GM20000 (cell line): Measurements from ENCODE around the gene USP36.

Experiments
- DNase-seq: peaks from one replicate; pipeline ENCODE4 v3.0.0; 2012; ENCODE audit warnings: low spot score
- TF ChIP-seq, protein P1 (sequence below): IDR thresholded peaks from 2 replicates; pipeline ENCODE4 v1.5.1; 2012; ENCODE audit warnings: mild to moderate bottlenecking, control low read depth; ENCODE audit errors: extremely low read depth, missing control alignments

Gene USP36

DNA sequence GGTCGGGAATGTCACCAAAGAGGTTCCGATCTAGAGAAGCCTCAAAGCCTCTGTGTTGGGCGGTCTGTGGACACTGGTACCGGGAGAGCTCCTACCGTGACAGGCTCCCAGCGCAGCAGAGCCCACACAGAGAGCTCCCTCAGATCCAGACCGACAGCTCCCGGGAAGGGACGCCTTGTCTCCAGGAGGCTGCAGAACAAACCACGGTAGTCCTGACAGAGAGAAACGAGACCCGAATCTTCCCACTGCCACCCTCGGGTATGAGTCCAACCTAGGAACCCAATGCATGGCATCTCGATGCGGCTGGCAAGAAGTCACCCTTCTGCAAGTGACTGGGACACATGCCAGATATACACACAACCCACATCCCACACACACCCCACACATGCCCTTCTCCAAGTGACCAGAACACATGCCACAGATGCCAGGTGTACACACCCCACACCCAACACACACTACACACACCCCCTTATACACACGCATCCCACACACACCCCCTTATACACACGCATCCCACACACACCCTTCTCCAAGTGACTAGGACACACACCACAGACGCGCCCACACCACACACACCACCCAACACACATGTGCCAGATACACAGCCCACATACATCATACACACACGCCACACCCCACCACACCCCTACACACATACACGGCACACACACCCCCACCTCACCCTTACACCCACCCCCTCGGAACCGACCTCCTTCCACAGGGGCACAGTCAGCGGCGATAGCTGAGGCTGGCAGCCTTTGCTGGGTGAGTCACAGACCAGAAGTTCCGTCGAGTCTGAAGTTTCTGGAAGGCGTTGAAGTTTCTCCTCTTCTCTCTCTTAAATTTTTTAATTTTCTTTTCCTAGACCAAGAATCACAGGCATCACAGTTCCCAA lies 42.7 kb downstream of the USP36 start:
- TF ChIP-seq, protein P1, sequence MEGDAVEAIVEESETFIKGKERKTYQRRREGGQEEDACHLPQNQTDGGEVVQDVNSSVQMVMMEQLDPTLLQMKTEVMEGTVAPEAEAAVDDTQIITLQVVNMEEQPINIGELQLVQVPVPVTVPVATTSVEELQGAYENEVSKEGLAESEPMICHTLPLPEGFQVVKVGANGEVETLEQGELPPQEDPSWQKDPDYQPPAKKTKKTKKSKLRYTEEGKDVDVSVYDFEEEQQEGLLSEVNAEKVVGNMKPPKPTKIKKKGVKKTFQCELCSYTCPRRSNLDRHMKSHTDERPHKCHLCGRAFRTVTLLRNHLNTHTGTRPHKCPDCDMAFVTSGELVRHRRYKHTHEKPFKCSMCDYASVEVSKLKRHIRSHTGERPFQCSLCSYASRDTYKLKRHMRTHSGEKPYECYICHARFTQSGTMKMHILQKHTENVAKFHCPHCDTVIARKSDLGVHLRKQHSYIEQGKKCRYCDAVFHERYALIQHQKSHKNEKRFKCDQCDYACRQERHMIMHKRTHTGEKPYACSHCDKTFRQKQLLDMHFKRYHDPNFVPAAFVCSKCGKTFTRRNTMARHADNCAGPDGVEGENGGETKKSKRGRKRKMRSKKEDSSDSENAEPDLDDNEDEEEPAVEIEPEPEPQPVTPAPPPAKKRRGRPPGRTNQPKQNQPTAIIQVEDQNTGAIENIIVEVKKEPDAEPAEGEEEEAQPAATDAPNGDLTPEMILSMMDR: no peak
- DNase-seq: no peak

DNA sequence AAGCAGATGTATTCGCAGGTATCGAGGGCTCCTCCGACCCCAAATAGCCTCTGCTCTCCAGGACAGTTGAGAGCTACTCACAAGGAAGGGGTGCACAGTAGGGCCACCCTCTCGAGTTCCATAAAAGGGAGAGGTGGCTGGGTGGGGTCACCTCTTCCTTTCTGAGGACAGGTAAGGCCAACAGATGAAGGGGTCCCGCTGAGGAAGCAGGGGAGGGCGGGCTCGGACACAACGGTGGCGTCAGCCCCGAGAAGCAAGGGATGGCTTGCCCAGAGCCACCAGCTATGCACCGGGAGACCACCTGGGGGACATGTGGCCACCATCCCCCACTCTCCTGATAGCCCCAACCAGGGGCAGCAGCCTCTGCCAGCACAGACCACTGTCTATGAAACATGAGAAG lies 43.4 kb downstream of the USP36 start:
- TF ChIP-seq, protein P1: no peak
- DNase-seq: no peak

DNA sequence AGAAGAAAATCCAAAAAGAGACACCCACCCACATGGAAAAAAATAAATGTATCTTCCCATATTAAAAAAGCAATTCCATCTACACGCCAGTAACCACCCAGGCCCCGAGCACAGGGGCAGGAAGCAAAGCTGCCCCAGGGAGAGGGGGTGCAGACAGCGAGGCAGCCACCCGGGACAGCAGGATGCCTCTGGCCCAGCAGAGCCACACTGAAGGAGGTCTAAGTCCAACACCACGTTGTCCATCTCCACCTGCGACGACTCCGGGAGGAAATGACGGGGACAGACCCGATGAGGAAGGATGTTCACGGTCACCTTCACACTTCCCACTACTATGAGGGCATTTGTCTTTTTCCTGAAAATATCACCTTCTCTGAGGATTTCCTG lies 44.1 kb downstream of the USP36 start:
- no peak for DNase-seq
- TF ChIP-seq, protein P1: no peak

DNA sequence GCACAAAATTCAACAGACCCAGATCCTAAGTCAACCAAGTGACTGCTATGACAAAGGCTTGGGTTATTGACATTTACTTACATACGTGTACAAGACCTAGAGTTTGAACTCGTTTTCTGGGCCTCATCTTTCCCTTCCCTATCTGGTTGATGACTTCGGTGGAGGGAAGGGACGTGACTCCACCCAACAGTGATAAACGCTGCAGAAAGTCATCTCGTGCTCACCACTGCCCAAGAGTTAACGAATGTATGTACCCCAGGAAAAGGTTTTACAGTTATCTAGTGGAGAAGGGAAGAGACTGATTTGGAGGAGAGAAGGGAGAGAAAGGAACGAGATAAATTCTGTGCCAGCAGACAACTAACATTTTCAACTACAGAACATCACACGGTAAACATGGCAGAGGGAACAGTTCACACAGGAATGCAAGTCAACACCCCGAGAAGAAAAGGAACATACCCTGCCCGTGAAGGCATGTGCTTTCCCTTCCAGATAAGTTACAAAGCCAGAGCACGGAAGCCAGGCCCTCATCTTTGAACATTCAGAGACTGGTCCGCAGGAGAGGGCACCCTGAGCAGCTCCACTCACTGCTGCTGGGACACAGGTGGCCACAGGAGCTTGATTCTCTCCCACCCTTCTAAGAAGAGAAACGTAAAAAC lies 44.6 kb downstream of the USP36 start:
- TF ChIP-seq, protein P1: no peak
- no peak for DNase-seq

DNA sequence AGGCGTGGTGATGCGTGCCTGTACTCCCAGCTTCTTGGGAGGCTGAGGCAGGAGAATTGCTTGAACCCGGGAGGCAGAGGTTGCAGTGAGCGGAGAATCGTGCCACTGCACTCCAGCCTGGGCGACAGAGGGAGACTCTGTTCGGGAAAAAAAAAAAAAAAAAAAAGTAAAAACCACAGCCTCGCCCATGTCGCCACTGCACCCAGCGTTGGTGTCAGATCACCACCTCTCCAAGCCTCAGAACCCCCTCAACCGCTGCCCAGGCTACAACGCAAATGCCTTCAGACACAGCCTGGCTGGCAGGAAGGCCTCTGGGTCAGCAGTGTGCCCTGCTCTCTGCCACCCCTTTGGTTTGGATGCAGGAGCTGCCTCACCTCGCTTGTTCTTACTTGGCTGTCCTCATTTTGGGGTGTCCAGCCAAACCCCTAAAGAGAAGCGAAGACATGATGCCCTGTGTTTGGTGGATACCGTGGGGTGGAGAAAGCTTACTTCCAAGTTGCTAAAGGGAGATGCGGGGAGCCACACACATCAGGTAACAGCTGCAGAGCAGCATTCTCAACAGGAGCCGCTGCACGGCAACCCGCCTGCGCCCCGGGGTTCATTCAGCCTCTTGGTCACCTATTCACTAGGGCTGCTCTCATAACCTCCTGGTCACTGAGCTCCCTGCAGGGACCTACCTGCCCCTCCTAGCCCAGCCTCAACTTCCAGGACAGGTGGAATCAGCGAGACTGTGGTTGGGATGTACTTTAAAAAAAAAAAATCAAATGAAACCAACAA lies 45.6 kb downstream of the USP36 start:
- TF ChIP-seq, protein P1: no peak
- no peak for DNase-seq

DNA sequence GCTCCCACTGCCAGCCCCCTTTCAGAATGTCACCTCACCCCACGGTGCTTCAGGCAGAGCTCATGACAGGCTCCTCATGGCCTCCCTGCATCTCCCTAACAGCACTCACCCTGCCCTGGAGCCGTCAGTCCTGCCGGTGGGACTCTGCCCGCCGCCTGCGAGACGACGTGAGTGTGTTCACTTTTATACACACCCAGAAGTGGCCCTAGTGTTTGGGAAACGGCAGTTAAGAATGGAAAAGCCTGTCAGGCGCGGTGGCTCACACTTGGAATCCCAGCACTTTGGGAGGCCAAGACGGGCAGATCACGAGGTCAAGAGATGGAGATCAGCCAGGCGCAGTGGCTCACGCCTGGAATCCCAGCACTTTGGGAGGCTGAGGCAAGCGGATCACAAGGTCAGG lies 46.2 kb downstream of the USP36 start:
- TF ChIP-seq, protein P1: no peak
- no peak for DNase-seq

DNA sequence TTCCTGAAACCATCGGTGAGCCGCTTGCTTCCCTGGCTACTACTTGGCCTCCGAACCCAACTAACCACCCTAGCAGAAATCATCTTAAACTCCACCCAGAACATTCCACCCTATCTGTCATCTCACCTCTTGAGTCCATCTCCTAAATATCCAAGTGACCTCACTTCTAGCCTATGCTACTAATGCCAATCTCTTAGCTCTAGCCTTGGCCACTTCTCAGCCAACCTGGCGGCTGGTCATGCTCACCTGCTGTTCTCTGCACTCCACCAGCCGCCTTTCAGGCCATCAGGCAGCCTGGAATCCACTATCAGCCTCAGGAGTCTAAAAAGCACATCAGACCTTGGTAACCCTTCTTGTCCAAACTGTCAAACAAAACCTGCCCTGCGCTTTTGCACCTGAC lies 46.6 kb downstream of the USP36 start:
- no peak for DNase-seq
- TF ChIP-seq, protein P1: no peak
